Measurements from ENCODE around the gene GRIK2. TPM values are rescaled to one million over a fixed set of nuclear protein-coding genes. Genes with fewer than 3 reads are reported as not detected.

GRIK2 gene
- total RNA-seq, 1 experiment from 2014 or later, result 0.29 TPM

GRCh38 chr6:101722471-101722870 is 329.0 kb downstream of the GRIK2 start:
- Histone ChIP-seq H3K4me1 (no peaks in the 10 kb centered on the region), H3K9me3 (no peaks in the 10 kb centered on the region), H3K27me3 (replicated peaks; ENCODE audit: control insufficient read depth, insufficient read depth, low read length) (no peaks in the 10 kb centered on the region), H3K36me3 (ENCODE audit: control insufficient read depth, insufficient read depth, low read length) (no peaks in the 10 kb centered on the region), H3K4me3 (ENCODE audit: low read depth, low read length) (no peak overlapping the region)
- DNase-seq, result no peak
- Mint-ChIP-seq H3K4me3 (ENCODE audit: unreplicated experiment) (no peak overlapping the region), H3K4me1 (ENCODE audit: low read depth, unreplicated experiment) (no peaks in the 10 kb centered on the region), H3K27me3 (ENCODE audit: insufficient read depth, unreplicated experiment) (no peaks in the 10 kb centered on the region), H3K36me3 (ENCODE audit: insufficient read depth, unreplicated experiment) (no peaks in the 10 kb centered on the region), H3K9me3 (ENCODE audit: unreplicated experiment) (no peaks in the 10 kb centered on the region), H3K27ac (ENCODE audit: unreplicated experiment) (no peak overlapping the region)
- intact Hi-C loops (cut with micrococcal nuclease; ENCODE audit: unreplicated experiment), result no loop called here
- ChIA-PET CTCF (no interaction called here), POLR2A (interaction anchor here (0.5 kb wide), 1 partner anchor 88 kb away, joined by 3 read pairs; no protein-coding TSS in a partner anchor)
- TF ChIP-seq CTCF (IDR thresholded peaks at IDR 0.05; ENCODE audit: insufficient read depth in 1 of 2, low read depth in 1 of 2, low read length in 1 of 2, severe bottlenecking in 1 of 2, unreplicated experiment in 1 of 2), result no peak
- BruUV-seq (replicated peaks), result no TSS peak

GRCh38 chr6:101722991-101723579 is 329.6 kb downstream of the GRIK2 start:
- intact Hi-C loops (cut with micrococcal nuclease; ENCODE audit: unreplicated experiment), result no loop called here
- no peak overlapping the region for H3K27ac Mint-ChIP-seq (ENCODE audit: unreplicated experiment)
- CTCF ChIA-PET, result no interaction called here
- DNase-seq, result no peak
- H3K27me3 Mint-ChIP-seq (ENCODE audit: insufficient read depth, unreplicated experiment), result no peaks in the 10 kb centered on the region
- no peaks in the 10 kb centered on the region for H3K4me1 Mint-ChIP-seq (ENCODE audit: low read depth, unreplicated experiment)
- H3K36me3 Mint-ChIP-seq (ENCODE audit: insufficient read depth, unreplicated experiment), result no peaks in the 10 kb centered on the region
- Histone ChIP-seq H3K27me3 (replicated peaks; ENCODE audit: control insufficient read depth, insufficient read depth, low read length) (no peaks in the 10 kb centered on the region), H3K4me3 (ENCODE audit: low read depth, low read length) (no peak overlapping the region), H3K36me3 (ENCODE audit: control insufficient read depth, insufficient read depth, low read length) (no peaks in the 10 kb centered on the region), H3K9me3 (no peaks in the 10 kb centered on the region), H3K4me1 (no peaks in the 10 kb centered on the region)
- no peaks in the 10 kb centered on the region for H3K9me3 Mint-ChIP-seq (ENCODE audit: unreplicated experiment)
- TF ChIP-seq CTCF (IDR thresholded peaks at IDR 0.05; ENCODE audit: insufficient read depth in 1 of 2, low read depth in 1 of 2, low read length in 1 of 2, severe bottlenecking in 1 of 2, unreplicated experiment in 1 of 2), result no peak
- POLR2A ChIA-PET, result interaction anchor here (0.5 kb wide), 1 partner anchor 88 kb away, joined by 3 read pairs; no protein-coding TSS in a partner anchor
- H3K4me3 Mint-ChIP-seq (ENCODE audit: unreplicated experiment), result no peak overlapping the region
- no TSS peak for BruUV-seq (replicated peaks)

GRCh38 chr6:101728388-101728787 is 334.9 kb downstream of the GRIK2 start:
- Mint-ChIP-seq H3K36me3 (ENCODE audit: insufficient read depth, unreplicated experiment) (no peaks in the 10 kb centered on the region), H3K27me3 (ENCODE audit: insufficient read depth, unreplicated experiment) (no peaks in the 10 kb centered on the region), H3K9me3 (ENCODE audit: unreplicated experiment) (no peaks in the 10 kb centered on the region), H3K4me1 (ENCODE audit: low read depth, unreplicated experiment) (no peaks in the 10 kb centered on the region), H3K4me3 (ENCODE audit: unreplicated experiment) (no peak overlapping the region), H3K27ac (ENCODE audit: unreplicated experiment) (no peak overlapping the region)
- Histone ChIP-seq H3K27me3 (replicated peaks; ENCODE audit: control insufficient read depth, insufficient read depth, low read length) (no peaks in the 10 kb centered on the region), H3K36me3 (ENCODE audit: control insufficient read depth, insufficient read depth, low read length) (no peaks in the 10 kb centered on the region), H3K9me3 (no peaks in the 10 kb centered on the region), H3K4me1 (no peaks in the 10 kb centered on the region), H3K4me3 (ENCODE audit: low read depth, low read length) (no peak overlapping the region)
- no peak for DNase-seq
- no TSS peak for BruUV-seq (replicated peaks)
- ChIA-PET CTCF (no interaction called here), POLR2A (no interaction called here)
- intact Hi-C loops (cut with micrococcal nuclease; ENCODE audit: unreplicated experiment), result no loop called here
- TF ChIP-seq CTCF (IDR thresholded peaks at IDR 0.05; ENCODE audit: insufficient read depth in 1 of 2, low read depth in 1 of 2, low read length in 1 of 2, severe bottlenecking in 1 of 2, unreplicated experiment in 1 of 2), result no peak
